ENCODE measurements around the gene ARHGAP28.
"Not testable (repeated sequence)": the region's sequence is repeated elsewhere in the genome, so short reads cannot be mapped to it uniquely, and the experiment has no call there.

ARHGAP28 gene

DNA sequence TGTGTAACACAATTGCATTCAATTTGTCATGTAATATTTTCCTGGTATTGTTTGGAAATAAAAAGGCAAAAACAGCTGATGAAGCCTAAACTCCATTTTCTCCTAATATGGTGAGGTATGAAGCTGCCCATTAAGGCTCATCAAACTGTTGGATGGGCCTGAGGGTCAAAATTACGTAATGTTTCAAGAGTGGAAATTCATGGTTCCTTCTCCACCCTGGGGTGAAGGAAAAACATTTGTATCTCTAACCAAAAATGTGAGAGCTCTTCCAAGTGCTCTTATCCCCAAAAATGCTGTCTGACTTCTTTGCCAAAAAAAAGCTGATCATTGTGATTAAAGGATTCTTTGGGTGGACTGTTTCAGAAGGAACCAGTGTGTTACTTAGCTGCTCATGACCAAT, 91.8 kb downstream of the ARHGAP28 start:
- no peak for DNase-seq

DNA sequence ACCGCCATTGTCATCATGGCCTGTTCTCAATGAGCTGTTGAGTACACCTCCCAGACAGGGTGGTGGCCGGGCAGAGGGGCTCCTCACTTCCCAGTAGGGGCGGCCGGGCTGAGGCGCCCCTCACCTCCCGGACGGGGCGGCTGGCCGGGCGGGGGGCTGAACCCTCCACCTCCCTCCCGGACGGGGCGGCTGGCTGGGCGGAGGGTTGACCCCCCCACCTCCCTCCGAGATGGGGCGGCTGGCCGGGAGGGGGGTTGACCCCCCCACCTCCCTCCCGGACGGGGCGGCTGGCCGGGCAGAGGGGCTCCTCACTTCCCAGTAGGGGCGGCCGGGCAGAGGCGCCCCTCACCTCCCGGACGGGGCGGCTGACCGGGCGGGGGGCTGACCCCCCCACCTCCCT, 97.6 kb downstream of the ARHGAP28 start:
- not testable (repeated sequence) for DNase-seq

DNA sequence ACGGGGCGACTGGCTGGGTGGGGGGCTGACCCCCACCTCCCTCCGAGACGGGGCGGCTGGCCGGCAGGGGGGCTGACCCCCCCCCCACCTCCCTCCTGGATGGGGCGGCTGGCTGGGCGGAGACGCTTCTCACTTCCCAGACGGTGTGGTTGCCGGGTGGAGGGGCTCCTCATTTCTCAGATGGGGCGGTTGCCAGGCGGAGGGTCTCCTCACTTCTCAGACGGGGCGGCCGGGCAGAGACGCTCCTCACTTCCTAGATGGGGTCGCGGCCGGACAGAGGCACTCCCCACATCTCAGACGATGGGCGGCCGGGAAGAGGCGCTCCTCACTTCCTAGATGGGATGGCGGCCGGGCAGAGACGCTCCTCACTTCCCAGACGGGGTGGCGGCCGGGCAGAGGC, 98.0 kb downstream of the ARHGAP28 start:
- DNase-seq = not testable (repeated sequence)

DNA sequence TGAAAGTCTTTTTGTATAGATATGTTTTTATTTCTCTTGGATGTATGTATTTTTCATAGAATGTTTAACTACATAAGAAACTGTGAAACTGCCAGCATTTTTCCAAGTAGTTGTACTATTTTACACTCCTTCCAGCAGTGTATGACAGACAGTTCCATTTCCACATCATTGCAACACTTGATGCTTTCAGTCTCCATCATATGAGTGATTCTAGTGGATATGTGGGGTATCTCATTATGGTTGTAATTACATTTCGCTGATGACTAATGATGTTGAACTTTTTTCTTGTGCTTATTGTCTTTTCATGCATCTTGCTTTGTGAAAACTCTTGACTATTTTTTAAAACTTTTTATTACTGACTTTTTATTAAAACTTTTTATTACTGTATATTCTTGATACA, 101.4 kb downstream of the ARHGAP28 start:
- DNase-seq = no peak

DNA sequence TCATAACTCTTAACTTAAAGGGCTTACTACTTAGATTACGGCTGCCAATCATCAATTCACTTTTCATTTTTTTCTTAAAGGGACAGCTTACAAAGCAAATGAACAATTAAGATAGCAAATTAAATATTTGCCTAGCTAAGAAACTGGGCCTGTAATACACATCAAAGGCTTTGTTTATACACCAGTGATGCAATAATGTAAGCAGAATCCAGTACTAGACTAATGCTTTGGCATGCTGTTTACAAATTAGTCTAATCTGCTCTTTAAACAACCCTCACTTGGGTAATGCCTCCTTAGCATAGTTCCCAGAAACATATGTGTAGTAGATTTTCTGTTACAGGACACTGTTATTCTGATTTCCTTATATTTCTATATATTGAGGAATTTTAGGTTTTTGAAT, 105.8 kb downstream of the ARHGAP28 start:
- no peak for DNase-seq

DNA sequence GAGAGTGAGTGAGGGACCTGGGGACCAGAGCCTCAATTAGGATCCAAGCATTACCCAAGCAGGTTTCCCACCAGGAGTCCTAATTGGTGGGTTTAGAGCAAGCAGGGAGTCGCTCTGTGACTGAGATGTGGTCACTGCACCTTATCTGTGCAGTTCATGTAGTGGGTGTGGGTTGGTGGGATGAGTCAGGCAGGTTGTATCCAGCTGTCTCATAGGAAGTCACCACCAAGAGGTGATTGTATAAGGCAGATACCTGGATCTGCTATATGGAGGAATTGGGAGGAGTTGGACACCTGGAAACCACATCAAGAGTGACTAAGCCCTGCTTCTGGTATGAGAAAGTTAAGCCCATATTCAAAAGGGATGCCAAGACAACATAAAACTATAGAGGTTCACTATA, 106.8 kb downstream of the ARHGAP28 start:
- no peak for DNase-seq

DNA sequence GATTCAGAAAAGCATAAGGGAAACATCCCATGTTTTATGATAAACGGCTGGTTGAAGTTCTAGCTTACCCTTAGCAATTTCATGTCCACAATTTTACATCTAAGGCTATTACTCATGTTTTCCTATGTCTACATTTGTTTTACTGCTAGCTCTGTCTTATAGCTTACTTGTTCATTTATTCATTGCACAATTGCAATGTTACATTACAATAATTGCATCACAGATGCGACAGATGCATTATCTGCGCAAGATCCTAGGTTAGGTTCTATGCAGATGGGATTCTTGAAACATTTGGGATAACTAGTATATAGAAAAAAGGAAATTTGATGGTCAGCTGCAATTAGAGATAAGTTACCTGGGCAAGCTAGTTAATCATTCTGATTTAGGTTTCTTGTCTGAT, 108.4 kb downstream of the ARHGAP28 start:
- DNase-seq = no peak

DNA sequence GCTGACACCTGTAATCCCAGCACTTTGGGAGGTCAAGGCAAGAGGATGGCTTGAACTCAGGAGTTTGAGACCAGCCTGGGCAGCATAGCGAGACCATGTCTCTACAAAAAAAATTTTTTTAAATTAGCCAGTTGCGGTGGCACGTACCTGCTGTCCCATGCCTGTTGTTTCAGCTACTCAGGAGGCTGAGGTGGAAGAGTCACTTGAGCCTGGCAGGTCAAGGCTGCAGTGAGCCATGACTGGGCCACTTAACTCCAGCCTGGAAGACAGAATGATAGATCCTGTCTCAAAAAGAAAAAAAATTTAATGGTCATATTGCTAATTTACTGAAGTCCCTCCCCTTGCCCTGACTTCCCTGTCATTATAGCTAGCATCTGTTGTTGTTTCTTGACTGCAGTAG, 112.6 kb downstream of the ARHGAP28 start:
- no peak for DNase-seq

DNA sequence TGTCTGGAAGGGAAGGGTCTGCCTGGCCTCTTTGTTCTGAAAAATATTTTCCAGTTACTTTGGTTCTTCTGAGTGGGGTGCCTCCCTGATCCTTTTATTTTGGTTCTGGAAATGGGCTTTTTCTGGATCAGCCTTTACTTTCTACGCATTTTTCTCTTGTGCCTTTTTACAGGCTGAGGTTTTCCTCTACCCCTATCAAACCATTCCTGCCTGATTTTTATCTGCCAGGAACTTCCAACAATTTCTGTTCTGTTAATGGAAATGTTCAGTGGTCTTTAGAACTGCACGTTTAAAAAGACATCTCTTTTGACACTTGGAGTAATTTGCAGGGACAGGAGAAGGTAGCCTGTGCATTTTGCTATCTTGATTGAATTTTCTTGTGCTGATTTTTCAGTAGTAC, 113.8 kb downstream of the ARHGAP28 start:
- DNase-seq = no peak

DNA sequence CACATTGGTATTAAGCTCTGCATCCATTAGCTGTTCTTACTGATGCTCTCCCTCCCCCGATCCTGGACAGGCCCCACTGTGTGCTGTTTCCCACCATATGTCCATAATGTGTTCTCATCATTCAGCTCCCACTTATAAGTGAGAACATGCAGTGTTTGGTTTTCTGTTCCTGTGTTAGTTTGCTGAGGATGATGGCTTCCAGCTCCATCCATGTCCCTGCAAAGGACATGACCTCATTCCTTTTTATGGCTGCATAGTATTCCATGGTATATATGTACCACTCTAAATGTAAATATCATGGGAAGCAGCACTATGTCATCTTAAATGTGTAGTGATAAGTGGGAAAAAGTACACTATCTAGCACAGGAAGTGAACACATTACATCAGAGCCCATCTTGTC, 116.0 kb downstream of the ARHGAP28 start:
- DNase-seq = not testable (repeated sequence)

DNA sequence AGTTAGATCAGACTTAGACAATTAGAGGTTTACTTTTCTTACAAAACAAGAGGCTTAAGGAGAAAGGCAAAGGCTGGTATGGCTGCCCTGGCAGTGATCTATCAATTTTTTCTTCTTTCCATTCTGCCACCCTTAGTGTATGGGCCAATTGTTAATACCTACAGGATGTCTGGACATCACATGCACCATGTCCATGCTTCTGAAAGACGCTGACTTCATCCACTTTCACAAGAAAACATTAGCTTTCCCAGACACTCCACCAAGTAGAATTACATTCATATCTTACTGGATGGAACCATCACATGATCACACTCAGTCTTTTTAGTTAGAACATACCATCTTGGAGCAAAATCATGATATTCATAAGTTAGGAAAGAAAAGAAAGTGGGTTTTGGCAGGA, 120.9 kb downstream of the ARHGAP28 start:
- no peak for DNase-seq

DNA sequence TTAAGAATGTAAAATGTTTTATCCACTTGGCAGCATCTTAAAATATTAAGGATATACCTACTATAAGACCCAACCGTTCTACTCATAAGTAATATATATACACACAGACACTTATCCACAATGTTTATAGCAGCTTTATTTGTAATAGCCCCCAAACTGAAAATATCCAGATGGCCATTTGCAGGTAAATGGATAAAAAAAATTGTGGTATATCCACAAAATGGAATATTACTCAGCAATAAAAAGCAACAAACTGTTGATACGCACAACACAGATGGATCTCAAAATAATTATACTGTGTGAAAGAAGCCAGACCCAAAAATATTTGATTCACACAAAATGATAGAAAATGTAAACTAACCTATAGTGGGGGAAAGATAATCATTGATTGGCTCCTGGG, 122.0 kb downstream of the ARHGAP28 start:
- no peak for DNase-seq

DNA sequence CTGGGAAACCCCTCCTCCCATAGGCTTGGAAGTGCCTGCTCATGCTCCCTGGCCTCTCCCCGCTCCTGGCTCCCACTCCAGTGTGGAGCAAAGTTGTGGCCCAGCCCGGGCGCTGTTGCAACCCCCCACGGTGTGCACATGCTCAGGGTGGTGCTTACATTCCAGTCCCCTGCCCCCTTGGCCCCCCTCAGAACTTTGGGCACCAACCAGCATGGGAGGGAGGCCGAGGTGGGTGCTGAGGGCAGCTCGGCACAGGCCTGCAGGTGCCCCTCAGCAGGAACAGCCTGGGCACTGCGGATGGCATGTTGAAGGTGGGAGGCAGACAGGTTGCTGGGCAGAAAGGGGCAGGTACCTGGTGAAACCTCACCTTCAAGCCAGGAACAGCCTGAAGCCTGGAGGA, 125.3 kb downstream of the ARHGAP28 start:
- no peak for DNase-seq

DNA sequence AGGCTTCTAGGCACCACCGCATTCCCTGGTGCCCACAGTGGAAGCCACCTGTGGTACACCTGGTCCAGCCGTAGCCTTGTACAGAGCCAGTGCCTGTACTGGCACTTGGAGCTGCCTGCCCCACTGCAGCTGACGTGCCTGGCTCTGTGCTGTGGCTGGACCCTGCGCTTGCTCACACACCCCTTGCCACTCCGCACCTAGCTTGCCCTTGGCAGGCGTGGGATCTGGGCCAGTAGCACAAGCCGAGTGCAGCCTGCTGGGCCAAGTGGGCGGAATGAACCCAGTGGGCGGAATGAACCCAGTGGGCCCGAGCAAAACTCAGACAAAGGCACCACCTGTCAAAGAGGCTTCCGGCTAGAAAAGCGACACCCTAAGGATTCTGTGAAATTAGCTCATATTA, 126.3 kb downstream of the ARHGAP28 start:
- DNase-seq = no peak

DNA sequence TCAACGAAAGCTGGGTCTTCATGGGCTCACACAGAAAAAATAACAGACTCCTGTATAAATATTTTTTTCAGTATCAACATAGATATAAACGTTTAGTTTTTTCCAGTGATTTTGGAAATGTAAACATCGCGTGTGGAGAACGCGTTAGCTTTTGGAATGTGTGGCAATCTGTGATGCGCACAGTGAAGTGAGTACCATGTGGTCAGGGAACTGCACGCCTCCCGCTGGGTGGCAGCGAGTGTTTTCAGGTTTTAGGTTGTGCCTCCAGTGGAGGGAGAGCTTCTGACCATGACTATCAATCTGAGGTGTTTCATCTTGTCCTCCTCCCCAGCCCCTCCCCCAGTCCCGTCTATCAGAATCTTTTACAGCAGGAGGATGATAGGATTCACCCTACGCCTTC, 127.8 kb downstream of the ARHGAP28 start:
- DNase-seq = no peak

DNA sequence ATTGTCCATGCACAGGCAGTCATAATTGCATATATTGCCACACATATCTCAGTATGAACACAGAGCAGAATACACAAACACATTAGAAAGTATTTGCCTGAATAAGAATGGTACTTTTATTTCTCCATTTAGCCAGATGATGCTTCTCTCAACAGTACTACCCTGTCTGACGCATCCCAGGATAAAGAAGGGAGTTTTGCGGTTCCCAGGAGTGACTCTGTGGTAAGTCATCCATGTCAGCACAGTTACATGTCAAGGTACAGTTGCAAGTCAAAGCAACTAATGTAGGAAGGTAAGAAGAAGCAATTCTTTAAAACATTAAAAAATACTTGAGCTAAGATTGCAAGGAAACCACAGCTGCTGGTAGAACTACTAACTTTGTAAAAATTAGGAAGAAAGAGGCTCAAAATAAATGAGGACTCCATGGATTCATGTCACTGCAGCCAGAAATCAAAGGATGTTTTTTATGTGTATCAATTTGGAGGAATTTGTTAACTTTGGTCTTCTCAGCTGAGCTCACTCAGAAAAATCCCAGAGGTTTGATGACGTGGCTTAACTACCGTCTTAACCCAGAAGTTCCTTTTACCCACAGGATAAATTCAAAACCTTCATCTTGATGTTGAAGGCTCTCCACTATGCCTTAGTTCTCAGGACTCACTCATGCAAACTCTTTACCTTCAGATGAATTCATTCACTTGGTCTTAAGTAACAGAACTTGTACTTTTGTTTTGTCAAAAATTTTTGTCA, 130.3 kb downstream of the ARHGAP28 start:
- DNase-seq = no peak

DNA sequence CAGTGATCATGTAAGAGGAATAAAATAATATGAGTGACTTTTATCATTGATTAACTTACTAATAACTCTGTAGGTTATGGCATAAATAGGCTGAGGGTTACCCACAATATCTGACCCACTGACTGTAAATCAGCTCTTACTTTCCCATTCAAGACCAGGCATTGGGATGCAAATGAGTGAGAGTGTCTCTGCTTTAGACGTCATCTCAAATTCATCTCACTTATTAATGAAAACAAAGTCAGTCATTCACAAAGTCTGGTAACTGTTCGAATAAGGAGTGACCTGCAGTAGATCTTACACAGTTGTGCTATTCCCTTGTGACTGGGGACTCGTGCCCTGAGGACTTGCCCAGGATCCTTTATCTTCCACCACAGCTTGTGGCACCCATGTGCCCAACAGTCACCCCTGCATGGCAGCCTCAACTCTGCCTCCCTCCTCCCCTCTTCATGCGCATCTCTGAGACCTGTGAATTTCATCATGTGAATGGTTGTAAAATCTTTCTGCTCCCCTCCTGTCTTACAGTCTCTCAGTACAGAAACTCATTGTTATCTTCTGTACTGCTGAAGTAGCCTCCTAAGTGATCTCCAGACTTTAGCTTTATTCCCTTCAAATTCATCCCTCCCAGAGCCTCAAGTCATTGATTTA, 131.4 kb downstream of the ARHGAP28 start:
- DNase-seq = no peak

DNA sequence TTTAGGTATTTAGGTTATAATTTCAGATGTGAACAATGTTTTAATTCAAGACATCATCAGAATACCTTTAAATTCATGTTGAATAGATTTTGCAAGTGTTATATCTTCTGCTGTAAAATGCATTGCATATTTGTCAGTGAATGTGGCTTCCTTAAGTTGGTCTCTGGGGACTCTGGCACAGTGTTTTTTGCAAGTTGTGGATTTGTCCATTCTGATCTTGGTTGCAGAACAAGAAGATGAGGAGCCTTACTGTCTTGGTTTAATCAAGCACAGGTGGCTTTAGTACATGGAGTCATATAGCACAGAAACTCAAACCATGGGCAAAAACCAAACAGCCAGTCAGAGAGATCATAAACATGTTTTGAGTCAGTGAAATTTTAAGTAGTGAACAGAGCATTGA, 135.7 kb downstream of the ARHGAP28 start:
- DNase-seq = no peak

DNA sequence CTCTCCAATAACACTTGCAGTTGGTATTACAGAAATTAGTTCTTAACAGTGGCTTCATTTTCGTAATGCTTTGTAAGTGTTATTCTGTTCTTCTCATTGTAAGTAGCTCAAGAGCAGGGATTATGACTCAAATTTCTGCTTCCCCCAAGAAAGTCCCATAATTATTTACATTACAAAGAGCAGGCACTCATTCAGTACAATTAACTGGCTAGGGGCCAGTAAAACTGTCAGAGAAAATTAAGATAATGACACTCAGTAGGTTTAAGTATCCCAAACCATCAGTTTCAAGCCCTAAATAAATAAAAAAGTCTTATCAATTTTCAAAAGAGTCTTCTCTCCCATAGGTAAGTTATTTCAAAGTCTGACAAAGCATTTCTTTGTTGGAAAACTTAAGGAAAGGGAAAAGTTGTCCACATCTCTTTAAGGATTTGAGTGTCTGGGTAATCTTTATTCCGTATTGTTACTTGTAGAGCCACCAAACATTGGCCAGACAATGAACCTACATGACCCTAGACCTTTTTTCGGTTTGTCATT, 137.1 kb downstream of the ARHGAP28 start:
- no peak for DNase-seq

DNA sequence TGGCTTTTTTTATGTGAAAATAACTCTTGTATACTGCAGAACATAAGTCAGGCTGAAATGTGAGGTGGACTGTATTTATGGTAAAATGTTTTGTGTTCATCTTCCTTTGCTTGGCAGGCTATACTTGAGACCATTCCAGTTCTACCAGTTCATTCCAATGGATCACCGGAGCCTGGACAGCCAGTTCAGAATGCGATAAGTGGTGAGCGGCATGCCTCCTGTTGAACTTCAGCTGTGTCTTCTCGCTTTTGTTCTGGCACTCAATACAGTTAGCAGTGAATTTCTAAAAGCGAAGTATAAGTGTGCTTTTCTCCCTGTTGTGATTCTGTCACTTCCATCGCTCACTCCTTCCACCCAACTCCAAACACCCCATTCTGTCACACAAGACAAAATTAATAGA, 138.5 kb downstream of the ARHGAP28 start:
- DNase-seq = no peak

DNA sequence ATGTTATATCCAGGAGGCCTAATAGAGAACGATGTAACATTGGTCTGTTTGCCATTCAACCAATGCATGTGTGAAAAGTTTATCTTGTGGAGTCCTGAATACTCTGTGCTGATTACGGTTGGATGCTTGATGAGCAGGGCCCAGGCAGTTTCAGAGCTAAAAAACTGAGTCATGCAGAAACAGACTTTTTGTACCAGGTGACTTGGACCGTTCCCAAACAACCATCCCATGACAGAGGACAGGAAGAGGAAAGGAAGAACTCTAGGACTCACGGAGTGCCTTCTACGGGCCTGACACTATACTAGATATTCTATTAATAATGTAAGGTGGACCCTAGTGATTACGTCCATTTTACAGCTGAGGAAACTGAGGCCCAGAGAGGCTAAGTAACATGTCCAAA, 142.1 kb downstream of the ARHGAP28 start:
- DNase-seq = no peak

DNA sequence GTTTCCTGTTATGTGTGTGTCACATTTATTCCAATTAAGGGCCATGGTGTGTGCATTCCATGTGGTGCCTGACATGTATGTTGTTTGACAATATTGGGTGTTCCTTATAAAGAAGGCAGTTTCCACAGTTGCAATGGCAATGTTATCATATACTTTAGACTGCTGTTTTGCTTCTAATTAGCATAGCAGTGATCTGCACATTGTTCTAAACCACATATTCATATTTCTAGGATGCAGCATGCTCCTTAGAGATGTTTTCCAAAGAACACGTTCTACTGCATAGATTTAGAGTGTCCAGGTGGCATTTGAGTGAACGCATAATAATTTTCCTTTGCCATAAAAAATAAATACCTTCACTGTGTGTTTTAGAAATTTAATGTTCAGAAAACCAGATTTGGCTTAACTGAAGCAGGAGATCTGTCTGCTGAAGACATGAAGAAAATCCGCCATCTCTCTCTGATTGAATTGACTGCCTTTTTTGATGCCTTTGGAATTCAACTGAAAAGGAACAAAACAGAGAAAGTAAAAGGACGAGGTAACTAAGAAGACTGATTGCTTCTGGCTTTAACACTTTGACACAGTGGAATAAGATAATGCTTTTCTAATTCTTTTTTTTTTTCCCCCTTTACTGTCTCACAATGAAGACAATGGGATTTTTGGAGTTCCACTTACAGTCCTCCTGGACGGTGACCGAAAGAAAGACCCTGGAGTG, 143.7 kb downstream of the ARHGAP28 start:
- no peak for DNase-seq

DNA sequence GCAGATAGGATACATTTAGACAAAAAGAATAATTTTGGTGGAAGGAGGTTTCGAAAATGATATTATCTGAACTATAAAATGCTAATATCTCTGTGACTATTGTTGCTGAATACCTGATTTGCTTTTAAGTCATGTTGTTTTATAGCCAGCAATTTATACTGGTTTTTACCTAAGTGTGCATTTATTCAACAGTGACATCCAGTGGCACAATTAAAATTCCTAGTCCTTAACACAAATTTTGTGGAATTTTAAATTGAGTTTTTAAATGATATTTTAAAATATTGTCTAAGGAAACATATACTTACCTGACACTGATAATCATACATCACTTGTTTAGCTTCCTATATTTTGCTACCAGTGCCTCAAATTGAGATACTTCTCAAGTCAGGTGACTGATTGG, 144.8 kb downstream of the ARHGAP28 start:
- no peak for DNase-seq

DNA sequence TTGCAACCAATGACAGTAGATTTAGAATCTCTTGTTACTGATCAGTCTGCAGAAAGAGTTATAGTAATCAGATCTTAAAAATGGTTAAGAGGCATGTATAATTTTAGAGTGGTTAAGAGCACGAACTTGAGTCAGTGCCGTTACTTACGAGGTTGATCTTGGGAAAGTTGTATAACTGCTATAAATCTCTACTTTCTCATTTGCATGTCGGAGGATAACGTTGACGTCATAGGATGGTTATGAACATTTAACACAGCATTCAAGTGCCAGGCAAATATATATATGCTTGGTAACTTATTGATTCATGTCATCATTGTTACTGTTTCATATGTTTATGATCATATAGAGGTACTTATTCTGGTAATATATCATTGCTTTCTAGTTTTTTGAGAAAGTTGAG, 146.2 kb downstream of the ARHGAP28 start:
- no peak for DNase-seq

Measured in suppressor macrophage (primary cell).